NB4 (cell line): ENCODE results near the gene RPL14.

Experiments used
- POLR2A ChIP-seq: IDR thresholded peaks from 2 replicates; pipeline ENCODE4 v1.6.1; 2011; ENCODE audit warnings: mild to moderate bottlenecking; ENCODE audit not compliant: insufficient read length; ENCODE audit errors: extremely low read depth
- TF ChIP-seq, protein P1 (sequence below): IDR thresholded peaks from one replicate; pipeline ENCODE4 v1.5.1; 2012; ENCODE audit warnings: low read depth, low read length
- TF ChIP-seq, protein P2 (sequence below): IDR thresholded peaks from 2 replicates; pipeline ENCODE4 v1.6.1; 2011; ENCODE audit warnings: low read depth, low read length

DNA sequence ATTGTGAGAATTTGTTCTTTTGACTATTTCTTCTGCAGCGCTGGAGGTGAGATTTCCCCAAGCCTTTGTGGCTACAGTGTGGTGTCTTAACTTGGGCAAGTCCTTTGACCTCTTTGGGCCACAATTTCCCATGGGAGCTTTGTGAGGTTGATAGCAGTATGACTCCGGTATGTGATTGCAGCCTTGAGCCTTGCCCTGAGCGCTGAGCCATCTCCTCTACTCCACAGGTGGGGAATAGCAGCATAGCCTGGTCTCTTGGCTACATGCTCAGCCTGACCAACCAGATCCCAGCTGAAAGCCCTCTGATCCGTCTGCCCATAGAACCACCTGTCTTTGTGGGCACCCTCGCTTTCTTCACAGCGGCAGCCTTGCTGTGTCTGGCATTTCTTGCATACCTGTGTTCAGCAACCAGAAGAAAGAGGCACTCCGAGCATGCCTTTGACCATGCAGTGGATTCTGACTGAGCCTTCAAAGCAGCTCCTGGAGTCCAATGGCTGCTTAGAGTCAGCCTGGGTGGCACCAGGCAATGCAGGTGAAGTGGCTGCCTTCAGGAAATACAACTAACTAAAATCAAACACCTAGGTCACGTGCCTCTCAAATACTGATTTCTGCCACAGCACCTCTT lies 30.0 kb upstream of the RPL14 start:
- TF ChIP-seq, protein P1, sequence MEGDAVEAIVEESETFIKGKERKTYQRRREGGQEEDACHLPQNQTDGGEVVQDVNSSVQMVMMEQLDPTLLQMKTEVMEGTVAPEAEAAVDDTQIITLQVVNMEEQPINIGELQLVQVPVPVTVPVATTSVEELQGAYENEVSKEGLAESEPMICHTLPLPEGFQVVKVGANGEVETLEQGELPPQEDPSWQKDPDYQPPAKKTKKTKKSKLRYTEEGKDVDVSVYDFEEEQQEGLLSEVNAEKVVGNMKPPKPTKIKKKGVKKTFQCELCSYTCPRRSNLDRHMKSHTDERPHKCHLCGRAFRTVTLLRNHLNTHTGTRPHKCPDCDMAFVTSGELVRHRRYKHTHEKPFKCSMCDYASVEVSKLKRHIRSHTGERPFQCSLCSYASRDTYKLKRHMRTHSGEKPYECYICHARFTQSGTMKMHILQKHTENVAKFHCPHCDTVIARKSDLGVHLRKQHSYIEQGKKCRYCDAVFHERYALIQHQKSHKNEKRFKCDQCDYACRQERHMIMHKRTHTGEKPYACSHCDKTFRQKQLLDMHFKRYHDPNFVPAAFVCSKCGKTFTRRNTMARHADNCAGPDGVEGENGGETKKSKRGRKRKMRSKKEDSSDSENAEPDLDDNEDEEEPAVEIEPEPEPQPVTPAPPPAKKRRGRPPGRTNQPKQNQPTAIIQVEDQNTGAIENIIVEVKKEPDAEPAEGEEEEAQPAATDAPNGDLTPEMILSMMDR, result no peak
- no peak for TF ChIP-seq POLR2A
- TF ChIP-seq, protein P2, sequence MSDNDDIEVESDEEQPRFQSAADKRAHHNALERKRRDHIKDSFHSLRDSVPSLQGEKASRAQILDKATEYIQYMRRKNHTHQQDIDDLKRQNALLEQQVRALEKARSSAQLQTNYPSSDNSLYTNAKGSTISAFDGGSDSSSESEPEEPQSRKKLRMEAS, result no peak
